GM20431 (cell line): ENCODE measurements around the gene SPACA4.
"Not testable (repeated sequence)": the region's sequence is repeated elsewhere in the genome, so short reads cannot be mapped to it uniquely, and the experiment has no call there.

Source experiments
- in situ Hi-C: fragments of 300-500 bp; cut with MseI, MboI; formaldehyde crosslinking; loops from one replicate; pipeline ENCODE4 v1.15.0; 2020; ENCODE audit warnings: low sequenced_read_pairs; ENCODE audit not compliant: unreplicated experiment

Gene SPACA4

GRCh38 chr19:48617146-48617937 lies 10.8 kb downstream of the SPACA4 start:
- in situ Hi-C loops = no loop called here

GRCh38 chr19:48618278-48618915 lies 11.9 kb downstream of the SPACA4 start:
- in situ Hi-C loops = no loop called here

- in situ Hi-C loops = no loop called here
These were observed 12.6 kb downstream of the SPACA4 start, which contains the start of the genes RPL18 and SPHK2 for GRCh38 chr19:48618916-48619691. Gene RPL18 (minus strand): TSS chr19:48619178. CDS start chr19:48619143, 35 bp downstream. Gene SPHK2 (plus strand): TSS chr19:48619506. CDS start chr19:48620515, 1,009 bp downstream.

- in situ Hi-C loops = no loop called here
These were observed 13.4 kb downstream of the SPACA4 start for GRCh38 chr19:48619692-48620585.

DNA sequence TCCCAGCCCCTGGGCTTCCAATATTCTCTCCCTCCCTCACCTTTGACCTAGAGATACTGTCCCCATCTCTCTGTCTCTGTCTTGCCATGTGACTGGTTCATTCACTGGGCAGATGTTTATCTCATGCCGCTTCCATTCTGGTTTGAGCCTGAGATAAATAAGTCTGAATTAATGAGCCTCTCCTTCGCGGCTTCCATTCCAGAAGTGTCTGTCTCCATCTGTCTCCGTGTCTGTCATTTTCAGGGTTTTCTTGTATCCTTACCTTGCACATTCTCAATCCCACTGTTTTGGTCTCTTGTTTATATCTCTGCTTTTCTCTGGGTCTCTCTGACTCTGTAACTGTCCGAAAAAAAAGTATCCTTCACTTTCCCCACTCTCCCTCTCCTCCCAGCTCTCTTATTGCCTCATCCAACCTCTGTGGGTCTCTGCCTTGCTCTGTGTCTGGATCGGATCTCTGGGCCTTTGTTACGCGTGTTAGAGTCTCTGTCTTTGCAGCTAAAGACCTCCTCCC lies 17.1 kb downstream of the SPACA4 start:
- in situ Hi-C loops = no loop called here

DNA sequence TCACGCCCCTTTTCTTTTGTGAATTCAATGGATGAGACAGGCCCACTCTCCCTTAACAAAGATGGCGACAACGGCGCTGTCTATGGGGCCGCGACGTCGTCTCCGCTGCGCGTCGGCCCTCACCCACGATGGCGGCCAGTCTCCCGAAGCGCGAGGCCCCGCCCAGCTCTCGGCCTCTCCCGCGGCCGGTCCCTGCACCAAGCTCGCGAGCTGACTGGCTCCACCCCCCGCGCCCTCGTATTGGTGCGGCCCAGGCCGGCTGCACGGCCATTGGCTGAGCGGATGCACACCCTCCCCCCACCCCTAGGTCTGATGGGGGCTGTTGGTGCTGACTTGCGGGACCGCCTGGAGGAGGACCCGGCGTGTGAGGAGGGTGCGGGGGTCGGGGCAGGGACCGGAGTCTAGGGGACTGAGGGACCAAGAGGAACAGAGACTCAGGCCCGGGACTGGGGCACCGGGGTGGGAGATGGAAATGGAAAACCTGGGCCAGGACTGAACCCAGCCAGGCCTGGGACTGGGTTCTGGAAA lies 17.6 kb downstream of the SPACA4 start:
- in situ Hi-C loops = no loop called here

GRCh38 chr19:48624791-48625723 lies 18.5 kb downstream of the SPACA4 start:
- in situ Hi-C loops = no loop called here

DNA sequence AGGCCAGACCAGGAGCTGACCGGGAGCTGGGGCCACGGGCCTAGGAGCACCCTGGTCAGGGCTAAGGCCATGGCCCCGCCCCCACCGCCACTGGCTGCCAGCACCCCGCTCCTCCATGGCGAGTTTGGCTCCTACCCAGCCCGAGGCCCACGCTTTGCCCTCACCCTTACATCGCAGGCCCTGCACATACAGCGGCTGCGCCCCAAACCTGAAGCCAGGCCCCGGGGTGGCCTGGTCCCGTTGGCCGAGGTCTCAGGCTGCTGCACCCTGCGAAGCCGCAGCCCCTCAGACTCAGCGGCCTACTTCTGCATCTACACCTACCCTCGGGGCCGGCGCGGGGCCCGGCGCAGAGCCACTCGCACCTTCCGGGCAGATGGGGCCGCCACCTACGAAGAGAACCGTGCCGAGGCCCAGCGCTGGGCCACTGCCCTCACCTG lies 19.4 kb downstream of the SPACA4 start:
- in situ Hi-C loops = no loop called here

GRCh38 chr19:48627201-48627864 lies 20.8 kb downstream of the SPACA4 start:
- in situ Hi-C loops = no loop called here

GRCh38 chr19:48627865-48628314 lies 21.3 kb downstream of the SPACA4 start:
- in situ Hi-C loops = no loop called here

DNA sequence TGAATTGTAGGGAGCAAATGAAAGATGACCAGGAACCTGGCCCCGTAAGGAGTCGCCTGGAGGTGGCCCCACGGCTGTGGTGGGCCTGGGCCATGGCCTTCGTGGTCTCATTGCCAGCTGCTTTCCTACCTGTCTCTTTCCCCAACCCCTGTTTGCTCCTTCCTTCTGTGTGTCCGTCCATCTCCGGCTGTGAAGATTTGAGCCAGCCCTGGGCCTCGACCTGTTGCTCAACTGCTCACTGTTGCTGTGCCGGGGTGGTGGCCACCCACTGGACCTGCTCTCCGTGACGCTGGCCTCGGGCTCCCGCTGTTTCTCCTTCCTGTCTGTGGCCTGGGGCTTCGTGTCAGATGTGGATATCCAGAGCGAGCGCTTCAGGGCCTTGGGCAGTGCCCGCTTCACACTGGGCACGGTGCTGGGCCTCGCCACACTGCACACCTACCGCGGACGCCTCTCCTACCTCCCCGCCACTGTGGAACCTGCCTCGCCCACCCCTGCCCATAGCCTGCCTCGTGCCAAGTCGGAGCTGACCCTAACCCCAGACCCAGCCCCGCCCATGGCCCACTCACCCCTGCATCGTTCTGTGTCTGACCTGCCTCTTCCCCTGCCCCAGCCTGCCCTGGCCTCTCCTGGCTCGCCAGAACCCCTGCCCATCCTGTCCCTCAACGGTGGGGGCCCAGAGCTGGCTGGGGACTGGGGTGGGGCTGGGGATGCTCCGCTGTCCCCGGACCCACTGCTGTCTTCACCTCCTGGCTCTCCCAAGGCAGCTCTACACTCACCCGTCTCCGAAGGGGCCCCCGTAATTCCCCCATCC lies 22.1 kb downstream of the SPACA4 start:
- in situ Hi-C loops = no loop called here

- in situ Hi-C loops = no loop called here
These were observed 22.7 kb downstream of the SPACA4 start for GRCh38 chr19:48629297-48629598.

DNA sequence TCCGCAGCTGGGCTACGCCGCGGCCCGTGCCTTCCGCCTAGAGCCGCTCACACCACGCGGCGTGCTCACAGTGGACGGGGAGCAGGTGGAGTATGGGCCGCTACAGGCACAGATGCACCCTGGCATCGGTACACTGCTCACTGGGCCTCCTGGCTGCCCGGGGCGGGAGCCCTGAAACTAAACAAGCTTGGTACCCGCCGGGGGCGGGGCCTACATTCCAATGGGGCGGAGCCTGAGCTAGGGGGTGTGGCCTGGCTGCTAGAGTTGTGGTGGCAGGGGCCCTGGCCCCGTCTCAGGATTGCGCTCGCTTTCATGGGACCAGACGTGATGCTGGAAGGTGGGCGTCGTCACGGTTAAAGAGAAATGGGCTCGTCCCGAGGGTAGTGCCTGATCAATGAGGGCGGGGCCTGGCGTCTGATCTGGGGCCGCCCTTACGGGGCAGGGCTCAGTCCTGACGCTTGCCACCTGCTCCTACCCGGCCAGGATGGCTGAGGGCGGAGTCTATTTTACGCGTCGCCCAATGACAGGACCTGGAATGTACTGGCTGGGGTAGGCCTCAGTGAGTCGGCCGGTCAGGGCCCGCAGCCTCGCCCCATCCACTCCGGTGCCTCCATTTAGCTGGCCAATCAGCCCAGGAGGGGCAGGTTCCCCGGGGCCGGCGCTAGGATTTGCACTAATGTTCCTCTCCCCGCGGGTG lies 23.2 kb downstream of the SPACA4 start:
- in situ Hi-C loops = no loop called here

DNA sequence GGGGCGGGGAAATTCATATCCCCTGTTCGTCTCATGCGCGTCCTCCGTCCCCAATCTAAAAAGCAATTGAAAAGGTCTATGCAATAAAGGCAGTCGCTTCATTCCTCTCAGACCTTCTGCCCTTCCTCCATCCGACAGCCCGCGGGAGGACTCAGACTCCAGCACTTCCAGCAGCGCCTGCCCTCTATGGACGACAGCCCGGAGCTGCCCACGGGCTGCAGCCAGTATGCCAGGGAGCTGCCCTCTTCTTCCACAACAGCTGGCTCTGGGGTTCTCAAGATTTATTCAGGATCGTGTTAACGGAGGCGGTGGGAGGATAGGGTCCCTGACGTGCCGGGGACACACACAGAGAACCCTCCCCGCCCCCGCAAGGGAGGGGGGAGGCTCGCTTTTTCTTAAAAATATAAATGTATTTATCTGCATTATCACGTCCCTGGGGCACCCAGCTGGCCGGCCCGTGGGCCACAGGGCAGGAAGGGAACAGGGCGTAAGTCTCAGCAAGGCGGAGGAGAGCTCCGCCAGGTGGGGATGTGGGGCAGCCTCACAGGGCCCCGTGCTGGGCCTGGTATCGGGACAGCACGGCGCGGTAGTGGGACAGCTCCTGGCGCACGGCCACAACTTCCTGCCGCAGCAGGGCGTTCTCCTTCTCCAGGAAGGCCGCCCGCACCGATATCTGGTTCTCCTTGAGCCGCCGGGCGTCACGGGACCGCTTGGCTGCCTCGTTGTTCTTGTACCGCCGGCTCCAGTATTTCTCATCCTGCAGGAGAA lies 23.9 kb downstream of the SPACA4 start:
- in situ Hi-C loops = no loop called here

DNA sequence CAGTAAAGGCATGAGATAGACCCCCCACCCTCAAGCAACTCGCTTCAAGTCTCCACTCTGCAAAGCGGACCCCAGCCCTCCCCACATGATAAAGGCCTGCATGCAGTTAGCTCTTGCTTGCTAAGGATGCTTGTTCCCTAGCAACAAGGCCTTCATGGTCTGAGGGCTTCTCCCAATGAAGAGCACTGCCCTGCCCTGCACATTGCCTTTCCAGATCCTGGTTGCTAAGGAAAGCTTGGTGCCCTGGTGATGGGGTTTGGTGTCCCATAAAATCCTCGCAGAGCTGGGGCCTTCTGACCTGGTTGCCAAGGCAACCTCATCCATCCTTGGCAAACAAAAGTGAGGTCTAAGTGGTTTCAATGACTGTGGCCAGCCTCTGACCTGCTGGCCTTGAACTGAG lies 24.7 kb downstream of the SPACA4 start:
- in situ Hi-C loops = no loop called here

DNA sequence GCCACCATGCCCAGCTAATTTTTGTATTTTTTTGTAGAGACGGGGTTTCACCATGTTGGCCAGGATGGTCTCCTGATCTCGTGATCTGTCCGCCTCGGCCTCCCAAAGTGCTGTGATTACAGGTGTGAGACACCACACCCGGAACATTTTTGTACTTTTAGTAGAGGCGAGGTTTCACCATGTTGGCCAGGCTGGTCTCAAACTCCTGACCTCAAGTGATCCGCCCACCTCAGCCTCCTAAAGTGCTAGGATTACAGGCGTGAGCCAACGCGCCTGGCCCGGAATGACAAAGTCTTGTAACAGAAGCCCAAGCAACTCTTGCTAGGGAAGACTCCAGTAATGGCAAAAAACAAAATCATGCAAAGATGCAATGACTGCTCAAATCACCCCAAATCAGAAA lies 25.7 kb downstream of the SPACA4 start:
- in situ Hi-C loops = not testable (repeated sequence)
